DMS 273 (cell line): ENCODE results near the gene ARL9.

ENCODE experiments used
- DNase-seq: peaks from one replicate; lab custom pipeline; 2025; ENCODE audit not compliant: unreplicated experiment; lab: John Stamatoyannopoulos, UW

ARL9 gene, protein sequence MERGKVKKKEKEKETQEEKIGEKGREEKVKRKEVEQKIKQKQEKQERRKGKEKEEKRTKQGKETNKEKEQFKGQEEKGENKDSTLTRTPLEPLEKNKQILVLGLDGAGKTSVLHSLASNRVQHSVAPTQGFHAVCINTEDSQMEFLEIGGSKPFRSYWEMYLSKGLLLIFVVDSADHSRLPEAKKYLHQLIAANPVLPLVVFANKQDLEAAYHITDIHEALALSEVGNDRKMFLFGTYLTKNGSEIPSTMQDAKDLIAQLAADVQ

DNA sequence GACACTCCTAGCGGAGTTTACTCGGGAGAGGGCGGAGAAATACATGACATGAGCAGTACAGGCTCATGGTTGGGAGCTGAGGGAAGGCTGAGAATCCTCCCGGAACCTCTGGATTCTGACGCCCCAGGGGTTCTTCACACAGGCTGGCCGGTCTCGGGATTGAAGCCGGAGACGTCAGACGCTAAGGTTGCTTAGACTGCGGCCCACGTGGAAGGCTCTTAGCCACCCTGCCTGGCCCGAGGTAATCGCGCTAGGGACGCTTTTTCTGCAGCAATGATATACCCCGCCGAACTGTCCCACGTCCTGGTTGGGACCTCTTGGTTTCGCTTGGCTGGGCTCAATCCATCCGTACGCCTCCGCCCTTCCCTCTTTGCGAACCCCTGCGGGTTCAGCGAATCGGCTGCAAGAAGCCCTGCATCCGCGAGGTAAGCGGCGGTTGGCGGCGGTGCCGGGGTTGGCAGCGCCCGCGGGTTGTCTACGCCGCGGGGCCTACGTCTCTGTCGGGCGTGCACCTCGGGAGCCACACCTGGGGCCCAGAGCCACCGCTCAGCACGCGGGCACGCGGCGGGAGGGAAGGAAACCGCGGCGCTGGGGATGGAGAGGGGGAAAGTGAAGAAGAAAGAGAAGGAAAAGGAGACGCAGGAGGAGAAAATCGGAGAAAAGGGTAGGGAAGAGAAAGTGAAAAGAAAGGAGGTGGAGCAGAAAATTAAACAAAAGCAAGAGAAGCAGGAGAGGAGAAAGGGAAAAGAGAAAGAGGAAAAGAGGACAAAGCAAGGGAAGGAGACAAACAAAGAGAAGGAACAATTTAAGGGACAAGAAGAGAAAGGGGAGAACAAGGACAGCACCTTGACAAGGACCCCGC is at the start of gene ARL9:
Gene ARL9 (plus strand): TSS at position 523 of the 862 bp plus-strand sequence. CDS start 72 bp downstream, at position 595.
- DNase-seq = peak; percentile 71

DNA sequence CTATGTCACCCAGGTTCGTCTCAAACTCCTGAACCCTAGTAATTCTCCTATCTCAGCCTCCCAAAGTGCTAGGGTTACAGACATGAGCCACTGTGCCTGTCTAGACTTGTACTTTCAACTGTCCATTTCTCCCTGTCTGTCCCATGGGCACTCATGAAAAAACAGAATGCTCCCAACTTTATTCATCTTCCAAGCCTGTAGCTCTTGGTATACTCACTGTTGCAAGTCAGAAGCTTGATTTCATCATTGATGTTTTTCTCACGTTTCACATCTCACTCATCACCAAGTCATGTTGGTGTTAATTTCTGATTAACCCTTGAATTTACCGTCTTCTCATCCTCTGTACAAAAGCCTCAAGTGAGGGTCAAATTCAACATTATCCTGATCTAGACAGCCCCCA is 45.5 kb upstream of the ARL9 start:
- no peak for DNase-seq

DNA sequence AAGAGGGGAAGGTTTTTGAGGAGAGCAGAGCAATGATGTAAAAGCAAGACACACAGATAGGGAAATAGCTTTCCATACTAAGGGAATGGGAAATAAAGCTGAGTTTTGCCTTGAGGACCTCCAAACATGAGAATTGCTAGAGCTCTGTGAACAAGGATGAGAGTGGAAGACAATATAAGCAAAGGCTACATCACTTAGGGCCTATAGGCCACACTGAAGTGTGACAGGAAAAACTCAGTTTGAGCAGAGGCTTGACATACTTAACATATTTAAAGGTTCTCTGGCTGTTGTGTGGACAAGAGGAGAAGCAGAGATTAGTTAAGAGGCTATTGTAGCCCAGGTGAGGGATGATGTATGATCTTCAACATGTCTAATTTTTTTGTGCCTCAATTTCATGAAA is 43.4 kb upstream of the ARL9 start:
- DNase-seq = peak; percentile 13

DNA sequence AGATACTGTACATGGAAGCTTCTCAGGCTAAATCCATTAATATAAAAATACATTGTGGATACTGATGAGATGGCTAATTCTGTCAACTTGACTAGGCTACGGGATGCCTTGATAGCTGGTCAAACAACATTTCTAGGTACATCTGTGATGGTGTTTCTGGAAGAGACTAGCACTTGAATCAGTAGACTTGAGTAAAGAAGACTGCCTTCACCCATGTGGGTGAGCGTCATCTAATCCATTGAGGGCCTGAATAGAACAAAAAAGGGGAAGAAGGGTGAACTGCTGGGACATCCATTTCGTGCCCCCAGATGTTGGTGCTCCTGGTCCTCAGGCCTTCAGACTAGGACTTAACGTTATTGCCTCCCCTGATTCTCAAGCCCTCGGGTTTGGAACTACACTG is 41.9 kb upstream of the ARL9 start:
- peak; percentile 12 for DNase-seq

DNA sequence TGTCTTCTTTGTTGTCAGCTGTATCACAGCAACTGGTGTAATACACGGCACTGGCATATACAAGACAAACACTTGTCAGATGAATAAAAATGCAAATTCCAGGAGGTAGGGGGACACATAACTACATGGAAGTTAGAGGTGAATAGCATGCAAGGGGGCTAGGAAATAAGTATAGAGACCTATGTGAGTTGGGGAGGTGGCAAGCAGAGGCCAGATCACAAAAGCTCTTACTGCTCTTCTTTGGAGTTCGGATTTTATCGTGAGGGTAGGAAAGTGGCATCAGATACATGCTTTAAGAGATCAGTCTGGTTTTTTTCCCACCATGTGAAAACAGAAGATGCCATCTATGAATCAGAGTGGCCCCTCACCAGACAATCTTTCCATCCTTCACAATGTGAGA is 41.0 kb upstream of the ARL9 start:
- DNase-seq = peak; percentile 28

DNA sequence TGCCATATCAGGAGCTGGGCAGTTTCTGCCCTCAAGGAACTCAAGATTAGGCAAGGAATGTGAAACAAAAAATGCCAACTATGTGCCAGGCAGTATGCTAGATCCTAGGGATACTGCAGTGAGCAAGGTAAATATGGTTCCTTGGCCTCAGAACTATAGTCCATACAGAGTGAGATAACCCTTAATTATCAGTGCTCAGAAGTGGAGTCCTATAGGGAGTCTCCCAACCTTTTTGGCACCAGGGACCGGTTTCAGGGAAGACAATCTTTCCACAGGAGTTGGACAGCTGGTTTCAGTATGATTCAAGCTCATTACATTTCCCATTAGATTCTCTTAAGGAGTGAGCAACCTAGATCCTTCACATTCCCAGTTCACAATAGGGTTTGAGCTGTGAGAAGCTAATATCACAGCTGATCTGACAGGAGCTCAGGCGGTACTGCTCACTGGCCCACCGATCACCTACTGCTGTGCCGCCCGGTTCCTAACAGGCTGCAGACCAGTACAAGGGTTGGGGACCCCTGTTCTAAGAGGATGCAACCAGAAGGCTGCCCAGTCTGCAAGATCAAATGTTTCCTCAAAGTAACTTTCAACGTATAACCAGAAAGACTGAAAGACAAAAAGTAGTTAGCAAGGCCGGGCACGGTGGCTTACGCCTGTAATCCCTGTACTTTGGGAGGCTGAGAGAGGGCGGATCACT is 39.8 kb upstream of the ARL9 start:
- peak; percentile 61 for DNase-seq

DNA sequence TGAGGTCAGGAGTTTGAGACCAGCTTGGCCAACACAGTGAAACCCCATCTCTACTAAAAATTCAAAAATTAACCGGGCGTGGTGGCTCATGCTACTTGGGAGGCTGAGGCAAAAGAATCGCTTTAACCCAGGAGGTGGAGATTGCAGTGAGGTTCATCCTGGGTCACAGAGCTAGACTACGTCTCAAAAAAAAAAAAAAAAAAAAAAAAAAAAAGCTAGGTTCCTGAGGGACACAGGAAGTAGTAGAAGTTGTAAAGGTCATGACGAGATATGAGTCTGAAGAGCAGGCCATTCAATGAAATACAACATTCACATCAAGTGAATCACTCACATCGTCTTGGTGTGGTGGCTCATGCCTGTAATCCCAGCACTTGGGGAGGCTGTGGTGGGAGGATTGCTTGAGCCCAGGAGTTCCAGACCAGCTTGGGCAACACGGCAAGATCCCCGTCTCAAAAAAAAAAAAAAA is 39.3 kb upstream of the ARL9 start:
- peak; percentile 30 for DNase-seq

DNA sequence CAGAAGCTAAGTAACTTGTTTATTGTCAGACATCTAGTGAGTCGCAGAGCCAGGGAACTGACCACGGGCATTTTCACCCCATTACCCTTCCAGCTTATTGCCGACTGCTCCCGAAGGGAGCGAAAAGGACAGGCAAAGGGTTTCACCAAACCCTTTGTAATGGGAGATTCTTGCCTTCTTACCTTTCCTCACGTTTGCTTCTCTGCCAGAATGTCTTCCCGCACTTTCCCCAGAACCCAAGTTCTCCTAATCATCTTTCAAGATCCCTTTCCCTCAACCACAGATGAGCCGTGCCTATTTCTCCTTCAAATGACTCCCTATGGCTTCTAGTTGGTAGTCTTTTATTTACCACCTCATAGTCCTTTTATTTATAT is 38.7 kb upstream of the ARL9 start:
- DNase-seq = peak; percentile 37

DNA sequence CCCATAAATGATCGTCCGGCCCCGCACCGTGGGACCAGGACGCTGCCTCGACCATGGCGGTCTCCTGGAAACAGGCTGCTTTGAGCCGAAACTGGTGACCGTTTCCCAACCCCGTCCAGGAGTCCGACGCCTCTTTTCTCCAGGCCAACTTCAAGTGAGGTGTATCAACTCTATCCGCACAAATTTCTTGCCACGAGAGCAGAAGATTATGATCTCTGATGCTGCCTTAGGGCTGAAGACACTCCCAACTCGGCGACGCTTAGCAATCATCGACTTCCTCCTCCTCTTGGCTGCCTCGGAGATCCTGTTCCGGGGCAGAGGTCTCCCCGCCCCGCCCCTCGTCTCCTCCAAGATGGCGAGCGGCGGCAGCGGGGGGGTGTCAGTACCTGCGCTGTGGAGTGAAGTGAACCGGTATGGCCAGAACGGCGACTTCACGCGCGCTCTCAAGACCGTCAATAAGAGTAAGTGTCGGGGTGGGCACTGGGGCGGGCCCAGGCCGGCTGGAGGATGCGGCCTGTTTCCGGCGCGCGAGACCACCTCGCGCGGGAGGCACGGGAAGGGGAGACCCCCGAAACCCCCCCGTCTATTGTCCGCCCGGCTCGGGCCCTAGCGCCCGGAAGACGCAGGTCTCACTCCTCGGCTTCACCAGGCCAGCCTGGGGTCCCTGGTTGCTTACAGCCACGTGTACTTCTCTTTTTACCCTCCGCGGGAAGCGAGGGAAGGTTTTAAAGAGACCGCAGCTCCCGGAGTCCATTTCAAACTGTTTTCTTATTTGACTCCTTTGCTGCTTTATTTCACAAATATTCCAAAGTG is 38.1 kb upstream of the ARL9 start, which contains the start of gene SRP72:
Gene SRP72 (plus strand): TSS at position 334 of the 813 bp plus-strand sequence. CDS start 19 bp downstream, at position 353.
- DNase-seq = peak; percentile 91

DNA sequence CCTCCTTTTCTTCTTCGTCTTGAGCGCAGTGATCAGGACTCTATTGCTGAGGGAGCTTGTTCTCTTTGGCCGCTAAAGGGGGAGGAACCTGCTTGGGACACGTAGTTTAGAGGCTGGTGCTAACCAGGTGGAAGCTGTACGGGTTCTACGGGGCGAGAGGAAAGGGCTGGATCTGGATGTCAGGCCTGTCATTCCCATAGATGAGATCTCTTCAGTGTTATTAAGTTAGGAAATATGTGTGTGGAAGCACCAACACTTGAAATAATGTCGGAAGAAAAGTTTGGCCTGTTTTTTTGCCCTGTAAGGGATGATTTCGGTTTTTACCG is 37.5 kb upstream of the ARL9 start:
- peak; percentile 68 for DNase-seq

DNA sequence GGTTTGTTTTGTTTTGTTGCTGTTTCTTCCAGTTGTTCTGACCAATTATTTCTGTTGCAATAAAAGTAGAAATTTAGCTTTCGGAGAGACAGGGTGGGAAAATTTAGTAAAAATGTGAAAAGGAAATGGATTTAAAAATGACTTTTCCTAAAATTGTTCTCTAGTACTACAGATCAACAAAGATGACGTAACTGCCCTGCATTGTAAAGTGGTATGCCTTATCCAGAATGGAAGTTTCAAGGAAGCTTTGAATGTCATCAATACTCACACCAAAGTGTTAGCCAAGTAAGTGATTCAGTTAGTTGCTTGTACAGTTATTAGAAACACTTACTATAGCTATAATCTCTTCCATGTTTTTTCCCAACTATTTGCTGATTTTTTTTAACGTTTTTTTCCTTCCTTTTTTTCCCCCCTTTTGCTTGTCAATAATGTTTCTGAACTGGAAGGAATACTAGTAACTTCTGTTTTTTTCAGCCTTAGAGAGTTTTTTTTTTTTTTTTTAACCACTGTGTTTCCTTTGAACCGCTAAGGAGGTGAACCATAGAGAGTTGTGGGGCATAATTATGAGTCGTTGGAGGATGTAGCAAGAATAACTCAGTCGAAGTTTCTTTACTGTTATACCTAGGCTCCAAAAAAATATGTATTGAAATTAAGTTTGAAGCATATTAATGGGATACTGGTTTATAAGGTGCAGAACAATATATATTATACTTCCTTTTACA is 35.9 kb upstream of the ARL9 start:
- DNase-seq = no peak

DNA sequence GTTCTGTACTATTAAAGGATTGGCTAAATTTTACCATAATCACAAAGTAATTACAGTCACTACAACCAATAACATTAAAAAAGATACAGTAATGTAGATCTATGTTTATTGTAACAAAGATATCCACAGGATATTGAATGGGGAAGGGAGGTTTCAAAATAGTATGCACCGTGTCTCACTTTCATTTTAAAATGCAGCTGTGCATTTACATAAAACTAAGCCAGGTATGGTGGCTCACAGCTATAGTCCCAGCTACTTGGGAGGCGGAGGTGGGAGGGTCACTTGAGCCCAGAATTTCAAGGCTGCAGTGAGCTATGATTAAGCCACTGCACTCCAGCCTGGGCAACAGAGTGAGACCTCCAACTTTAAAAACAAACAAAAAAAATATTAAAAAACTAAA is 29.7 kb upstream of the ARL9 start:
- DNase-seq = no peak

DNA sequence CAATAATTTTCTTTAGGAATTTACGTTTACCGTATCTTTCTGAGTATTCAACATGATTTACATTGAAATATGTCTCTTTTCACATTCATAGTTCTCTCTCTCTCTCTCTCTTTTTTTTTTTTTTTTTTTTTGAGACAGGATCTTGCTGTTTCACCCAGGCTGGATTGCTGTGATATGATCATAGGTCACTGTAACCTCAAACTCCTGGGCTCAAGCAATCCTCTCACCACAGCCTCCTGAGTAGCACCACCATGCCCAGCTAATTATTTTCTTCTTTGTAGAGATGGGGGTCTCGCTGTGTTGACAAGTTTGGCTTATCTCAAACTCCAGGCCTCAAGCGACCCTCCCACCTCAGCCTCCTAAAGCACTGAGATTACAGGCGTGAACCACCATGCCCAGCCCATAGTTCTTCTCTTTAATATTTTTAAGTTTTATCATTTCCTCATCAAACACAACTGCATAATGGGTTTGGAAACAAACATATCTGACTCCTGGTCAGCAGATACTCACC is 28.3 kb upstream of the ARL9 start:
- no peak for DNase-seq

DNA sequence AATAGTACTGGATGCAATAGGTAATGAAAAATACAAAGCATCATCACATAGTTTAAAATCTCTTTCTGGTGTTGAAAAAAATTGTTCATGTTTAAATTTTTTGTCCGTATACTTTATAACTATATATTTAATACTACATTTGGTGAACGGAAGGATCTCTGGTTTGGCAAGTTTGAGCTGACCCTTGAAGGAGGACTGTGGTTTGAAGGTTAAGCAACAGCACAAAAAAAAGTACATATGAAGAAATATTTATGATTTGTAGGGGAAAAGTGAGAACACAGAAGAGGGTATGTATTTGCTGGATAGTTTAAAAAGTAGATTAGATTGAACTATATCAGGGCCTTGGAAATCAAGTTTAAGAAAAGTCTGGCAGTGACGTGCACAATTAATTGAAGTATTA is 24.9 kb upstream of the ARL9 start:
- no peak for DNase-seq

DNA sequence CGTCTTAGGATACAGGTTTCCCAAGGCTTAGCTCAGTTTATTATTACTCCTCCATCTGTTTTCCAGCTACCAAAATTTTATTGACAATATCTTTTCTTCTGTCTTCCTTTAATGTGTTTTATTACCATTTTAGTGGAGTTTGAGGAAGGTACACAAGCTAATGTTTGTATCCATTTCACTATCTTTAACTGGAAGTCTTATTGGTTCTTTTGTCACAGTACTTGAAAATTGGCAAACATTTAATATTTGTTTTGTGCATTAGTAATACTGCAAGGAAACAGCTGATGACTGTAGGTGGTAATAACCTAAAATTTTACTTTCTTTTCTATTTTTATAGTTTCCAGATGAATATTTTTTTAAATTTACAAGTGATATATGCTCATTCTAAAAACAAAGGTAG is 9.3 kb upstream of the ARL9 start:
- DNase-seq = no peak

DNA sequence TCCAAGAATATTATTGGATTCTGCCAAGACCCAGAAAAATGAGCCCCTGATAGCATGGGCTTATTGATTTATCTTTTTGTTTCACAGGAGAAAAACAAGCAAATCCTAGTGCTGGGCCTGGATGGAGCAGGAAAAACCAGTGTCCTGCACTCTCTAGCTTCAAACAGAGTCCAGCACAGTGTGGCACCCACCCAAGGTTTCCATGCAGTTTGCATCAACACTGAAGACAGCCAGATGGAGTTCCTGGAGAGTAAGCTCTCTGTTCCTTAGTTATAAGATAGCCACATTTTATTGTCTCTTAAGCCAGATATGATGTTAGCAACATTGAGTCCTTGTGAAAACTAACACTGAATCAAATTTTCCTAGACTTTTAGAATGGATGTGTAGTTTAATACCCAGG is 5.5 kb downstream of the ARL9 start:
- DNase-seq = peak; percentile 6

DNA sequence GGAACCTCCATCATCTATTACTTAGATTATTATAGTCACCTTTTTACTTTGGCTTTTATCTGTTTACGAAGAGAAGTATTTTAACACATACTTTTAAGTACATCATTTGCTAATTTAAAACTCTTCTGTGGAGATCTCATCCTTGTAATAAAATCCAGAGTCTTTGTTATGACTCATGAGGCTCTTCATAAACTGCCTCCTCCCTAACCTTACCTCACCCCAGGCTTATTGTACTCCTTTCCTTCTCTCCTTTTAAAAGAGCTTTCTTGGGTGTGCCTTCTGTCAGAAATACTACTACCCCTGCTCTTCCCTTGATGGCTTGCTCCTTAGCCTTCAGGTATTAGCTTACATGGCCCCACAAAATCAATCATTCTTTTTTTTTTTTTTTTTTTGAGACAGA is 6.6 kb downstream of the ARL9 start:
- no peak for DNase-seq

DNA sequence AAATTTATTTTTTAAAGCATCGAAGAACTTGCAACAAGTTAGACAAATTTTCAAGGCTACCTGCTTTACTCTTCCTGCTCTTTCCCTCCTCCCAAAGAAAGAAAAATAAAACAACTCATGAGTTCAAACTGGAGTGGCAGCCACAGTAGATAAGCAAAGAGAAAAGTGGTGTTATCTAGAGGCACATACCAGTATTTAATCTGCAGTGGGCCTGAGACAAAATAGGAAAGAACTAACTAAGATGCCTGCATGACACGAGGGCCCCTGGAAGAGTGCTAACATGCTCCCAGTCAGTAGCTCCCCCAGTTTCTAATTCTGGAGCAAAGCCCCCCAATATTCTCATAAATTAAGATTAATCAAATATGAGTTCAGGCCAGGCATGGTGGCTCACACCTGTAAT is 7.9 kb downstream of the ARL9 start:
- DNase-seq = no peak

DNA sequence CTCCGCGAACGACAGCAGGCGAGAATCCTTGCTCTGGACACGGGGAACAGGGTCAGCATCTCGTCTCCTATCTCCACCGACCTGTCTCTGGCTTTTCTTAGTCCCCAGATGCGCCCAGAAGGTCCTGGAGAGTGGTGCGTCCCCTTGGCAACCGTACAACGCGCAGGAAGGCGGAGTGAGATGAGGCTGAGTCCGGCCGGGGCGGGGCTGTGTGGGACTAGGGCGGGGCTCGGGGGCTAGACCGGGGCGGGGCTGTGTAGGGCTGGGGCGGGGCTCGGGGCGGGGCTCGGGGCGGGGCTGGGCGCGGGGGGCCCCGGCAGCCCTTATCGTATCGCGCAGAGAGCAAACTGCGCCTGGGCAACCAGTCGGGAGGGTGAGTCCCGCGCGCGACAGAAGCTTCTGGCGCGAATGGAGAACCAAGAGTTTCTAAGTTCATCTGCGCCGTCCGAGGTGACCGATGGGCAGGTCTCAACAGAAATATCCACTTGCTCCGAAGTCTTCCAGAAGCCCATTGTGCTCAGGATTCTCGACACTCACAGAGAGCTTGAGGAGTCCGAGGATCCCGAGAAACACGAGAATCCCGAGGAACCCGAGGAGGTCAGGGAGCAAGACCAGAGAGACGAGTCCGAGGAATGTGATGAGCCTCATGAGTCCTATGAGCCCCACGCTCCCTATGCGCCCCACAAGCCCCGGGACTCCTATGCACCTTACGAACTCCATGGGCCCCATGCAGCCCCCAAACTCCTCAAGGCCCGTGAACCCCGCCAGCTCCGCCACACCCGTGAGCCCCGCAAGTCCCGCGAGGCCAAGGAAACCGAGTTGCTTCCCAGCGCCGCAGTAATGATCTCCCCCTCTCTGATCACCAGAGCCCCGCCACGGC is 24.9 kb downstream of the ARL9 start:
- peak; percentile 89 for DNase-seq
